ENCODE data around the gene EML2. TPM values are rescaled to one million over a fixed set of nuclear protein-coding genes. Genes with fewer than 3 reads are reported as not detected.

EML2 gene
- total and polyA plus RNA-seq, 2 of the 8 experiments (the other 6 are each of a cell fraction or from before 2014, with no cell fraction given): 28.8 to 29.4 TPM

DNA sequence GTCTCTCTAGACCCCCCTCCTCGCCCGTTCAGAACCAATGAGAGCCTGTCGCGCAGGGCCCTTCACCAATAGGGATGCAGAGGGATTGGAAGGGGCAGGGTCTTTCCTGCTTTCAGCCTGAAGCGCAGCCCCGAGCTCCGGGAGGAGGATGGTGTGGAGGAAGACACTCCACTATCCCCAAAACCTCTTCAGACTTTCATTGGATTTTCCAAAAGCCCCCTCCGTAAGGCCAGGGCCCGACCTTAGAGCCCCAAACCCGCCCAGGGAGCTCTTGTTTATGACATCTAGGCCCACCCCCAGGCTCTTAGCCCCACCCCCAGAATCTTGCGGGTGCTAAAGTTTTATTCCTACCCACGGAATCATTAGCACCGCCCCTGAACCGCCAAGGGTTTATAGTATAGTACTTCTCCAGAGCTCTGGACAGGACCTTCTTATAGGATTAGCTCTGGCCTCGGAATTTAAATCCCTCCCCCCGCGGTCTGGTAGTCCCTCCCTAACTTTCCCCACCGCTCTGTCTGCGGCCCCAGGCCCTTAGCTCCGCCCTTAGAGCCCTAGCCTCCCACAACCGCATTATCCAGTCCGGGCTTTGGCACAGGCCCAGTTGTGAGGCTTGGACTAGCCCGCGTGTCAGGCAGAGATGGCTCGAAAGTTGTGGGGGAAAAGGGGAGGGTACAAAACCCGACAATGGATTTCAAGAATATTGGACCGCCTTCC is 6.6 kb upstream of the EML2 start (continued):
- TF ChIP-seq, protein P1, sequence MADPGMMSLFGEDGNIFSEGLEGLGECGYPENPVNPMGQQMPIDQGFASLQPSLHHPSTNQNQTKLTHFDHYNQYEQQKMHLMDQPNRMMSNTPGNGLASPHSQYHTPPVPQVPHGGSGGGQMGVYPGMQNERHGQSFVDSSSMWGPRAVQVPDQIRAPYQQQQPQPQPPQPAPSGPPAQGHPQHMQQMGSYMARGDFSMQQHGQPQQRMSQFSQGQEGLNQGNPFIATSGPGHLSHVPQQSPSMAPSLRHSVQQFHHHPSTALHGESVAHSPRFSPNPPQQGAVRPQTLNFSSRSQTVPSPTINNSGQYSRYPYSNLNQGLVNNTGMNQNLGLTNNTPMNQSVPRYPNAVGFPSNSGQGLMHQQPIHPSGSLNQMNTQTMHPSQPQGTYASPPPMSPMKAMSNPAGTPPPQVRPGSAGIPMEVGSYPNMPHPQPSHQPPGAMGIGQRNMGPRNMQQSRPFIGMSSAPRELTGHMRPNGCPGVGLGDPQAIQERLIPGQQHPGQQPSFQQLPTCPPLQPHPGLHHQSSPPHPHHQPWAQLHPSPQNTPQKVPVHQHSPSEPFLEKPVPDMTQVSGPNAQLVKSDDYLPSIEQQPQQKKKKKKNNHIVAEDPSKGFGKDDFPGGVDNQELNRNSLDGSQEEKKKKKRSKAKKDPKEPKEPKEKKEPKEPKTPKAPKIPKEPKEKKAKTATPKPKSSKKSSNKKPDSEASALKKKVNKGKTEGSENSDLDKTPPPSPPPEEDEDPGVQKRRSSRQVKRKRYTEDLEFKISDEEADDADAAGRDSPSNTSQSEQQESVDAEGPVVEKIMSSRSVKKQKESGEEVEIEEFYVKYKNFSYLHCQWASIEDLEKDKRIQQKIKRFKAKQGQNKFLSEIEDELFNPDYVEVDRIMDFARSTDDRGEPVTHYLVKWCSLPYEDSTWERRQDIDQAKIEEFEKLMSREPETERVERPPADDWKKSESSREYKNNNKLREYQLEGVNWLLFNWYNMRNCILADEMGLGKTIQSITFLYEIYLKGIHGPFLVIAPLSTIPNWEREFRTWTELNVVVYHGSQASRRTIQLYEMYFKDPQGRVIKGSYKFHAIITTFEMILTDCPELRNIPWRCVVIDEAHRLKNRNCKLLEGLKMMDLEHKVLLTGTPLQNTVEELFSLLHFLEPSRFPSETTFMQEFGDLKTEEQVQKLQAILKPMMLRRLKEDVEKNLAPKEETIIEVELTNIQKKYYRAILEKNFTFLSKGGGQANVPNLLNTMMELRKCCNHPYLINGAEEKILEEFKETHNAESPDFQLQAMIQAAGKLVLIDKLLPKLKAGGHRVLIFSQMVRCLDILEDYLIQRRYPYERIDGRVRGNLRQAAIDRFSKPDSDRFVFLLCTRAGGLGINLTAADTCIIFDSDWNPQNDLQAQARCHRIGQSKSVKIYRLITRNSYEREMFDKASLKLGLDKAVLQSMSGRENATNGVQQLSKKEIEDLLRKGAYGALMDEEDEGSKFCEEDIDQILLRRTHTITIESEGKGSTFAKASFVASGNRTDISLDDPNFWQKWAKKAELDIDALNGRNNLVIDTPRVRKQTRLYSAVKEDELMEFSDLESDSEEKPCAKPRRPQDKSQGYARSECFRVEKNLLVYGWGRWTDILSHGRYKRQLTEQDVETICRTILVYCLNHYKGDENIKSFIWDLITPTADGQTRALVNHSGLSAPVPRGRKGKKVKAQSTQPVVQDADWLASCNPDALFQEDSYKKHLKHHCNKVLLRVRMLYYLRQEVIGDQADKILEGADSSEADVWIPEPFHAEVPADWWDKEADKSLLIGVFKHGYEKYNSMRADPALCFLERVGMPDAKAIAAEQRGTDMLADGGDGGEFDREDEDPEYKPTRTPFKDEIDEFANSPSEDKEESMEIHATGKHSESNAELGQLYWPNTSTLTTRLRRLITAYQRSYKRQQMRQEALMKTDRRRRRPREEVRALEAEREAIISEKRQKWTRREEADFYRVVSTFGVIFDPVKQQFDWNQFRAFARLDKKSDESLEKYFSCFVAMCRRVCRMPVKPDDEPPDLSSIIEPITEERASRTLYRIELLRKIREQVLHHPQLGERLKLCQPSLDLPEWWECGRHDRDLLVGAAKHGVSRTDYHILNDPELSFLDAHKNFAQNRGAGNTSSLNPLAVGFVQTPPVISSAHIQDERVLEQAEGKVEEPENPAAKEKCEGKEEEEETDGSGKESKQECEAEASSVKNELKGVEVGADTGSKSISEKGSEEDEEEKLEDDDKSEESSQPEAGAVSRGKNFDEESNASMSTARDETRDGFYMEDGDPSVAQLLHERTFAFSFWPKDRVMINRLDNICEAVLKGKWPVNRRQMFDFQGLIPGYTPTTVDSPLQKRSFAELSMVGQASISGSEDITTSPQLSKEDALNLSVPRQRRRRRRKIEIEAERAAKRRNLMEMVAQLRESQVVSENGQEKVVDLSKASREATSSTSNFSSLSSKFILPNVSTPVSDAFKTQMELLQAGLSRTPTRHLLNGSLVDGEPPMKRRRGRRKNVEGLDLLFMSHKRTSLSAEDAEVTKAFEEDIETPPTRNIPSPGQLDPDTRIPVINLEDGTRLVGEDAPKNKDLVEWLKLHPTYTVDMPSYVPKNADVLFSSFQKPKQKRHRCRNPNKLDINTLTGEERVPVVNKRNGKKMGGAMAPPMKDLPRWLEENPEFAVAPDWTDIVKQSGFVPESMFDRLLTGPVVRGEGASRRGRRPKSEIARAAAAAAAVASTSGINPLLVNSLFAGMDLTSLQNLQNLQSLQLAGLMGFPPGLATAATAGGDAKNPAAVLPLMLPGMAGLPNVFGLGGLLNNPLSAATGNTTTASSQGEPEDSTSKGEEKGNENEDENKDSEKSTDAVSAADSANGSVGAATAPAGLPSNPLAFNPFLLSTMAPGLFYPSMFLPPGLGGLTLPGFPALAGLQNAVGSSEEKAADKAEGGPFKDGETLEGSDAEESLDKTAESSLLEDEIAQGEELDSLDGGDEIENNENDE (IDR thresholded peaks at IDR 0.05; ENCODE audit: insufficient replicate concordance, low read length): no peak
- TF ChIP-seq RAD21 (IDR thresholded peaks at IDR 0.05 in 1 of 2, conservative IDR thresholded peaks at IDR 0.05 in 1 of 2; ENCODE audit: low read depth in 2 of 2, low read length in 2 of 2) (peak; percentile 24; a peak in 2 of 4 replicates), SIN3A (conservative IDR thresholded peaks at IDR 0.05 in 1 of 2, IDR thresholded peaks at IDR 0.05 in 1 of 2; ENCODE audit: low read depth in 1 of 2, low read length in 2 of 2) (peak; percentile 1 to 71; a peak in 1 of 4 replicates), EGR1 (IDR thresholded peaks at IDR 0.05; ENCODE audit: borderline replicate concordance, low read depth, low read length) (peak; percentile 92), SP4 (IDR thresholded peaks at IDR 0.05; ENCODE audit: low read length) (peak; percentile 65), SP2 (IDR thresholded peaks at IDR 0.05; ENCODE audit: low read length) (peak; percentile 56; the same call in 1 of the 2 replicates), JUND (IDR thresholded peaks at IDR 0.05; ENCODE audit: low read length) (peak; percentile 55; the same call in 1 of the 2 replicates)
- TF ChIP-seq, protein P2, sequence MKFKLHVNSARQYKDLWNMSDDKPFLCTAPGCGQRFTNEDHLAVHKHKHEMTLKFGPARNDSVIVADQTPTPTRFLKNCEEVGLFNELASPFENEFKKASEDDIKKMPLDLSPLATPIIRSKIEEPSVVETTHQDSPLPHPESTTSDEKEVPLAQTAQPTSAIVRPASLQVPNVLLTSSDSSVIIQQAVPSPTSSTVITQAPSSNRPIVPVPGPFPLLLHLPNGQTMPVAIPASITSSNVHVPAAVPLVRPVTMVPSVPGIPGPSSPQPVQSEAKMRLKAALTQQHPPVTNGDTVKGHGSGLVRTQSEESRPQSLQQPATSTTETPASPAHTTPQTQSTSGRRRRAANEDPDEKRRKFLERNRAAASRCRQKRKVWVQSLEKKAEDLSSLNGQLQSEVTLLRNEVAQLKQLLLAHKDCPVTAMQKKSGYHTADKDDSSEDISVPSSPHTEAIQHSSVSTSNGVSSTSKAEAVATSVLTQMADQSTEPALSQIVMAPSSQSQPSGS (IDR thresholded peaks at IDR 0.05; ENCODE audit: low read length): peak; percentile 68; the same call in 1 of the 2 replicates

All from H1 (cell line).